HG03135 (cell line): ENCODE measurements around the gene FAM120AOS.
A peak's percentile ranks its signal among the peaks of the same experiment; 100 is the strongest.

Source experiments
- ATAC-seq: cut with Tn5 transposase; IDR thresholded peaks from one replicate; pipeline ENCODE4 v1.9.1; 2021; ENCODE audit warnings: mild to moderate bottlenecking, moderate library complexity; ENCODE audit not compliant: unreplicated experiment

Gene FAM120AOS

GRCh38 chr9:93453047-93453914, at the start of gene FAM120AOS:
FAM120AOS (minus strand) TSS chr9:93453581; CDS start chr9:93452709, 872 bp downstream.
- peak; percentile 58 for ATAC-seq

DNA sequence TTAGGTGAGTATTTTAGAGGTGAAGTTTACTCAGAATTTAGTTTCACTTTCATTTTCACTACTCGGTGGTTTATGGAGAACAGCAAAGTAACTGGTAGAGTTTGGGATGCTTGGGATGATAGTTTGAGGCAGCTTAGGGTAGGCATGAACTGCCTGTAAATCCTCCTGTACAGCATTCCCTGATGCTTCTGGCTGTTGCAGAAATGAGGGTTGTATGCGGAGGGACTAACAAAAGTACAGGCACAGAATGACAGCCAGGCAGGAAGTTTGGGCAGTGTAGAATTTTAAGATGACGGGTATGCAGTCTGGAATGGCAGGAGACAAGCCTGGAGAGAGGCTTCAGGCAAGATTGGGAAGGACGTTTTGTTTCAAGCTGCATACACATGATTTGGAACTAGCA, 48.0 kb upstream of the FAM120AOS start:
- no peak for ATAC-seq

DNA sequence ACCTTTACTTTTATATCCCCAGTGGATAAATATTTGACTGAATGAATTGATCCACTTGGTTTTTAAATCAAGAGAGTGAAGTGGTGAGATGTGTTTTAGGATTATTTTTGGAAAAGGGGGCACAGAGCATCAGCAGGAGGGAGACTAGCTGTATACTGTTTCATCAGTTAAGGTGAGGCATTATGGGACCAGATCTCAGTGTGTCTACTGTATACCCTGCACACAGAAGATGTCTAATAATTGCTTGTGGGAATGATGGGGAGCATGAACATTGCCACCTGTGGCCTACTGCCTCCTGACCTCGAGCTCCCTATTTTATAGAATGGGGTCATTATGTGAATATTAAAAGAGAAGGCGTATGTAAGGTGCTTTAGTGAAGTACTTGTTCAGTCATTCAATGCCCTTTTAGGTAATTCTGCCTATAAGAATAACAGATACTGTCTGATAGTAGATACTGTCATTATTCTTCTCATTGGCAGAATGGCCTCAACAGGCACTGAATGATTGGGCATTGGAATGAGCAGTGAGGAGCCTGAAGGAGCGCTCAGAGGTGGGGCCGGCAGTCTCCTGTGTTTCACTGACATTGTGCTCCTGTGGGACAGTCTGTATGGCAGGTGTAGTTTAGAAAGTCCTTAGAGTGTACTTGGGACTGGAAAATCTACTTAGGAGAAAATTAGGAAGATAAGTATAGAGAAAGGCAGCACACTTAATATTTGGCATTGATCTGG, 47.4 kb upstream of the FAM120AOS start:
- ATAC-seq: no peak

GRCh38 chr9:93496285-93496684, 42.9 kb upstream of the FAM120AOS start:
- ATAC-seq: no peak

- ATAC-seq: no peak
These were observed 40.6 kb upstream of the FAM120AOS start for GRCh38 chr9:93493949-93494348.

- no peak for ATAC-seq
These were observed 38.9 kb upstream of the FAM120AOS start for GRCh38 chr9:93492327-93492726.

DNA sequence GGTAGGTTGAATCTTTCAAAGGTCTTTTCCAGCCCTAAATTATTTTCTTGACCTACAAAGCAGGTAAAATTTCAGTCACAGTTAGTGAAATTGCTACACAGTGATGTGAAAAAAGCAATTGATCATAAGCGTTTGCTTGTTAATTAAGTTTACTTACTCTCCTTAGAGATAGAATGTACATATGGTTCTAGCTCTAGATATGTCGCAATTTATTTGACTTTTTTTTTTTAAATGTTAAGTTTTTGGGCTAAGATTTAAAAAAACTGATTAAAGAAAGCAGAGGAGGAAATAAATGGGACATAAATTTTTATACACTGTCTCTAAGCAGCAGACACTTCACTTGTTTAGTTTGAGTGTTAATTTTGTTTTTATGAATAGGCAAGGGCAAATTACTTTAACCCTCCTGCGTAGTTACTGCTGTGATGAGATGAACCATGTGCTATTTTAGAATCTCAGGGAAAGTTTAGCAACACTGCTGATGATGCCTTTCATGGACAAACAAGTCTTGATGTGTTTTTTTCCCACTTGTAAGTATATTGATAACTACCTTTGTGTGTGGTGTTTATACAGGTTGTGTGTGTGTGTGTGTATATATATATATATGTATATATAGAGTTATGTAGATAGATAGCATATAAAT, 38.3 kb upstream of the FAM120AOS start:
- no peak for ATAC-seq

- ATAC-seq: no peak
These were observed 34.9 kb upstream of the FAM120AOS start for GRCh38 chr9:93488244-93488643.

GRCh38 chr9:93486268-93486667, 32.9 kb upstream of the FAM120AOS start:
- no peak for ATAC-seq

DNA sequence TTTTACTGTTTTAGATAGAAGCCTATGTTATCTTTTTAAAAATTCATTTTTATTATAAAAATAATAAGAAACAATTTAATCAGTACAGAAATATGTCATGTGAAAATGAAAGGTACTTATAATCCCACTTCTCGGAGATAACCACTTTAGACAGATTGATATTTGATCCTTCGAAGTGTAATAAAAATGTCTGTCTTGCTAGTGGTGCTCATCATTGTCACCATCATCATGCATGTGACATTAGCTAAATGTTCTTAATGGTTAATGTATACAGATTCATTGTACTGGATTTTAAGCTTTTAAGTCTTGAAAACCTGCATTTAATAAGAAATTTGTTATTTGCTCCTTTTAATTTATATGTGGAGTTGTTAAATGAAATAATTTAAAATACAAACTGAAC, 30.1 kb upstream of the FAM120AOS start:
- ATAC-seq: no peak

DNA sequence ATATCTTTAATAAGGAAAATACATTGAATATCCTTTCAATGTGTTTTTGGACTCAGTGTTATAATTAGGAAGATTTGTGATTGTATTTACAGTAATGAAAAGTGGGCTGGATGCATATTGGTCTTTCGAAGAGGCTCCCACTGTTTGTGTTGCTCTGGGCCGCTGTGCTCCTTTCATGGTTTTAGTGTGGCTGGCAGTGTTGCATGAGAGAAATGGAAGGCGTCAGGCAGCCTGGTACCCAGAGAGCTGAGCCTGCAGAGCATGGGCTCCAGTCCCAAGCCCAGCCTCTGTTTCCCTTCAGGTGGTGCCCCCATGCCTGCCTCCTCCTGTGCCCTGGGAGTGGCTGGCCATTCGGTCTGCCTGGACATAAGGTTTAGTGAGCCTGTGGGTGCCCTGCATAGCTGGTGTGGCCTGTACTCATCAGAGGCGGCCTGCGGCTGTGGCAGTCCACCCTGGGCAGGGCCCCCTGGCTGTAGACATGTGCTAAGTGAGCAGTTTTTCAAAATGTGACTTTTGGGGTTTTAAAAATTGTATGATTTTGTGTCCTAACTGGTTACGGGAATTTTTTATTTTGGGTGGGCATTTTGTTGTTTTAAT, 27.4 kb upstream of the FAM120AOS start:
- no peak for ATAC-seq

- no peak for ATAC-seq
These were observed 26.9 kb upstream of the FAM120AOS start for GRCh38 chr9:93480262-93480661.

DNA sequence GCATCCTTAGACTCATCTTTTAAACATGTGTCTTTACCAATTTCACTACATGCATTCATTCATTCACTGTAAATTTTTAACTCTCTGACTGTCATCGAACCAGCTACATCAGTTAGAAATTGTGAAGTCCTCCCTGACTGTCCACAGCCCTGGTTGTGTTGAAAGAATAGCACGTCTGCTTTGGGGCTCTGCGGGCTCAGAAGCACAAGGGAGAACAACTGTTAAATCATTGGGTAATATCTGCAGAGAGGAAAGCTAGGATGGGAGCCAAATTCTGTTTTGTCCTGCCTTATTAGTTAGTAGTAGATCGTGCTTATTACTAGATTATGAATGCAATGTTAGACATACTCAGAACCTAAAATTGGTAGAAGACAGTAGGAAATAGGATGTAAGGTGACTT, 26.3 kb upstream of the FAM120AOS start:
- no peak for ATAC-seq

- no peak for ATAC-seq
These were observed 24.0 kb upstream of the FAM120AOS start for GRCh38 chr9:93477397-93477796.

DNA sequence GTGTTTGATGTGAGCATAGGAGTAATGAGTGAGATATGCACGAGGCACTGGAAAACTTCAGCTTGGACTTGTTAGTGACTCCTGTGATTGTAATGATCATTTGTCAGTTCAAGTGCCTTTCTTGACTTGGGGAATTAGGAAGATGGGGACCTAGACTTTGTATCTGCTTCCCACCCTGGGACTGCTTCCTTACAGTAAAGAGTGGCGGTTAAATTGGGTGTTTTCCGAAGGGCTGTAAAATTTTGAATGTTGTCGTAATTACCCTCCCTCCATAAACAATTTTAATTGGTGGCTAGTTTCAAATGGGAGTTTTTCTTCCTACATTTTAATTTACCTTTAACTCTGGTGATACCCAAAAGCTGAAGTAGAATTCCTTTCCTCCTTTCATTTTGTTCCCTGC, 23.5 kb upstream of the FAM120AOS start:
- ATAC-seq: no peak

GRCh38 chr9:93475856-93476255, 22.5 kb upstream of the FAM120AOS start:
- ATAC-seq: no peak

DNA sequence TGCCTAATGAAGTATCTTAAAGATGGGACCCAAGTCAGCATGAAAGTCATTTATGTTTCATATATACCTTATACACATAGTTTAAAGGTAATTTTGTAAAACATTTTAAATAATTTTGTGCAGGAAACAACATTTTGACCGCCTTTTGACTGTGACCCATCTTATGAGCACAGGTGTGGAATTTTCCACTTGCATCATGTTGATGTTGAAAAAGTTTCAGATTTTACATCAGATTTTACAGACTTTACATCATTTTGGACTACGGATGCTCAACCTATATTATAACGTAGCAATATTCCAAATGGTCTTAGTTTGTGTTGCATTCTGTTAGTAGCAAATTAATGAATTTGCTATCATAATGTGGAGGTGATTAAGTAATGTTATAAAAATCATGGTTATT, 21.7 kb upstream of the FAM120AOS start:
- no peak for ATAC-seq

- no peak for ATAC-seq
These were observed 20.0 kb upstream of the FAM120AOS start for GRCh38 chr9:93473411-93473810.

DNA sequence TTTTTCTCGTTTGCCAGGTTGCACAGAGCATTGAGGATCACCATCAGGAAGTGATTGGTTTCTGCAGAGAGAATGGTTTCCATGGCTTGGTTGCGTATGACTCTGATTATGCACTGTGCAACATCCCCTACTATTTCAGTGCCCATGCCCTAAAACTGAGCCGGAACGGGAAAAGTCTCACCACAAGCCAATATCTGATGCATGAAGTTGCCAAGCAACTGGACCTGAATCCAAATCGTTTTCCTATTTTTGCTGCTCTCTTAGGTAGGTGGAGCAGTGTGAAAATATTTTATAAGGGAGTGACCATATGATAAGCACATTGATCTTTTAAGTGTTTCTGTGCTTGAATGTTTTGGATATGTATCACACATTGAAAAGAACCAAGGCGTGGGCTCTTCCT, 17.7 kb upstream of the FAM120AOS start:
- ATAC-seq: no peak

DNA sequence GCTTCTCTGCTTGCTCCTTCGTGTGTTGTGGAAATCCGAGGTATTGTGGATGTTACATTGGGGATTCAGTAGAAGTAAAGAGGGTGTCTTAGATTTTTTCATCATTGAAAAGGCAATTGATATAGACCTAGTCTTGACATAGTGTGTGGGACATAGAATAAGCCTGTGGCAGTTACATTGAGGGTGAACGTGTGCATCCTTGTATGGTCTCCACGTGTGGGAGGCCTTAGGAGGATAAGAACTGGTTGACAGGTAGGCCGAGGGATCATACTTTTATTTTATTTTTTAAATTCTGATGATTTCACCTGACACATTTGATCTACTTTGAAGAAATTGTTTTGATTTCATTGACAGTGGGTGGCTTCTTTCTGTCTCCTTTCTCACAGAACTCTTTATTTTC, 17.0 kb upstream of the FAM120AOS start:
- ATAC-seq: no peak

DNA sequence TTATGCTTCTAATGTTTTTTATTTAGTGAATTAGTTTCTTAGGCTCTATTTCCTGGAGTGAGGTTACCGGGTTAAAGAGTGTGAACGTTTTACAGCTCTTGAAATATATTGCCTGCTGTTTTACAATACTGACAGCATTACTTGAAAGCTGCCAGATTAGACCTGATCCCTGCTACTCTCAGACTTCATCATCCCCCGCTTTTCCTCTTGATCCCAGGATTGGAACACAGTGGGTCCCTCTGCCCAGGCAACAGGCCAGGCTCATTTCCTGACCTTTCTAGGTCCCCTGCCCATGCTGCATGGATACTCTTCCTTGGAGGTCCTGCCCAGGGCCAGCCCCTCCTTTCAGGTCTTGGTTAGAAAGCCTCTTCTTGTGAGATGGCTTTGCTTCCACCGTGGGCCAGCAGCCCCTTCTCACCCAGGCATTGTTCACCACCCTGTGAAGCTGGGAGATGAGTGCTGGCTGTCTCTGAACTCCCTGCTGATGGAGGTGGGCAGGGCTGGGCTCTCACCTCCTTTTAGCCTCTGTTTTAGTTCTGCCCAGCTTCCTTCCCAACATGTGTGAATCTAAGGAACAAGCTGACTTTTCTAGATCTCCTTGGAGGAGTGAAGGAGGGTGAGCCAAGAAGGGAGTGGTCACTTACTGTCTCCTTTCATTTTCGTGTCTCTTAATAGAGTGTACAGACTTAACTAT, 15.5 kb upstream of the FAM120AOS start:
- ATAC-seq: no peak
